KBM-7 (cell line): Measurements from ENCODE around the gene FABP6.
A peak's percentile ranks its signal among the peaks of the same experiment; 100 is the strongest.
"Not testable (repeated sequence)": the region's sequence is repeated elsewhere in the genome, so short reads cannot be mapped to it uniquely, and the experiment has no call there.

ENCODE experiments used
- DNase-seq: peaks from one replicate; pipeline ENCODE4 v3.0.0-alpha.2; 2015
- in situ Hi-C: fragments of 300-500 bp; cut with MboI; formaldehyde crosslinking; loops from 2 replicates; pipeline ENCODE4 v1.14.3; 2020; ENCODE audit warnings: low sequenced_read_pairs, low pct_unique_long_range_greater_than_20kb, mixed read lengths

FABP6 gene

GRCh38 chr5:160229190-160229742 is at the start of gene FABP6:
Gene FABP6, plus strand, starts transcription at chr5:160229506. Its CDS starts 52 bp downstream, at chr5:160229558.
- in situ Hi-C loops, result no loop called here
- no peak for DNase-seq

- no peak for DNase-seq
- in situ Hi-C loops, result no loop called here
Measured at GRCh38 chr5:160180931-160181330, 48.4 kb upstream of the FABP6 start.

DNA sequence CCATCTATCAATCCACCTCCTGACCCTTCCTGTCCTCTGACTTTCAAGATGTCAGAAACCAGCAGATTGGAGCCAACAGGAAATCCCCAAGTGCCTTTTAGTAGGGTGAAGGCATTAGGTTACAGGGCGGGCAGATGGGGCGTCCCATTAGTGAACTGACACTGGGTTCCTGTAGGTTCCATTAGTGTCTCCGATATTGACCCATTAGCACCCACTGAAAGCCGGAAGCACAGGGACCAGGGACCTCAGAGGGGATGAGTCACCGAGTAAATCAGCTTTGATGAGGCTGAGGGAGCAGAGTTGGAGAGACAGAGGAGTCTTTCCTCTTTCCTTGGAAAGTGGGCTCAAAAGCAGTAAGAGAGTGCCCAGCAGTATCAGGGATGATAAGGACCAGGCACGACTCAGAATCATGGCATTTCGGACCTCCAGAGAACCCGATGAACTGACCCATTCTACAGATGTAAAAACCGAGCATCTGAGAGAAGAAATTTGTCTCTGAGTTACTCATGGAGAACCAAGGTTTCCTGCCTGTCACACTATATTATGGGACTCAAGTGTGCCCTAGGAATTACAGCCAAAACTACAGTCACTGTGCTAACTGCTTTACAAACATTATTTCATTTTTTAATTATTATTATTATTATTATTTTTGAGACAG is 47.2 kb upstream of the FABP6 start:
- in situ Hi-C loops, result no loop called here
- no peak for DNase-seq

GRCh38 chr5:160183075-160183474 is 46.2 kb upstream of the FABP6 start:
- in situ Hi-C loops, result no loop called here

GRCh38 chr5:160185626-160186360 is 43.5 kb upstream of the FABP6 start:
- DNase-seq, result peak; percentile 63
- in situ Hi-C loops, result no loop called here

More at GRCh38 chr5:160183075-160183474, 46.2 kb upstream of the FABP6 start:
- DNase-seq, result no peak

- in situ Hi-C loops, result no loop called here
Measured at GRCh38 chr5:160186480-160186879, 42.8 kb upstream of the FABP6 start.

DNA sequence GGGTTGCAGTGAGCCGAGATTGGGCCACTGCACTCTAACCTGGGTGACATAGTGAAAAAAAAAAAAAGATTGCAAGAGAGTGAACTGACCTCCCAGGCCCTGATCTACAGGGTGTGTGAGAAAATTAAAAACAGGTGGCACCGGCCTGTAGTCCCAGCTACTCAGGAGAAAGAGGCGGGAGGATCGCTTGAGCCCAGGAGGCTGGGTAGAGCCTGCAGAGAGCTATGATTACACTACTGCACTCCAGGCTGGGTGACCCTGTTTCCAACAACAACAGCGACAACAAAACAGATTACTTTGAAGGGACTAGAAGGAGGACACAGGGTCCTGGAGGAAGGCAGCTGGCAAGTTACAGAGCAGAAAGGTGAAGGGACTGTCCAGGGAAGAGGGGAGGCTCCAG is 42.2 kb upstream of the FABP6 start:
- in situ Hi-C loops, result no loop called here
- DNase-seq, result no peak

More at GRCh38 chr5:160186480-160186879, 42.8 kb upstream of the FABP6 start:
- no peak for DNase-seq

GRCh38 chr5:160188141-160189015 is 40.9 kb upstream of the FABP6 start:
- DNase-seq, result no peak
- in situ Hi-C loops, result no loop called here

- in situ Hi-C loops, result no loop called here
- no peak for DNase-seq
Measured at GRCh38 chr5:160192424-160192823, 36.9 kb upstream of the FABP6 start.

- DNase-seq, in situ Hi-C loops: not testable (repeated sequence)
Measured at GRCh38 chr5:160193076-160193475, 36.2 kb upstream of the FABP6 start.

GRCh38 chr5:160193790-160194189 is 35.5 kb upstream of the FABP6 start:
- in situ Hi-C loops, DNase-seq: not testable (repeated sequence)

- in situ Hi-C loops, result no loop called here
- DNase-seq, result peak; percentile 94
Measured at GRCh38 chr5:160197341-160198144, 31.8 kb upstream of the FABP6 start.

DNA sequence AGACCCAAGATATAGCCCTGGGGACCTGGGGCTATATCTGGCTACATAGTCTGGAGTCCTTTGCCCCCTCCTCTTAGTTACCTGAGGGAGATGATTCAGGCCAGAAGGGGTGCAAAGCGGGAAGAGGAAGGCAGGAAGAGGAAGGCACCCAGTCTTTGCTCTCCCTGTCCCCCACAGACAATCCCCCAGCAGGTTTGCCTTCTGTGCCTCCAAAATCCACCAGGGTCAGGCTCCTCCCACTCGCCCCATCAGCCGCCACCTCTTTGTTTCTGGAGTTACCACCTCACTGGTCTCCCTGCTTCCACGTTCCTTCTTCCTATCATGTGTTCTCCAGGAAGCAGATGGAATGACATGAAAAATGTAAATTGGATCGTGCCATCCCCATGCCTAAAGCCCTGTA is 31.2 kb upstream of the FABP6 start:
- in situ Hi-C loops, result no loop called here

DNA sequence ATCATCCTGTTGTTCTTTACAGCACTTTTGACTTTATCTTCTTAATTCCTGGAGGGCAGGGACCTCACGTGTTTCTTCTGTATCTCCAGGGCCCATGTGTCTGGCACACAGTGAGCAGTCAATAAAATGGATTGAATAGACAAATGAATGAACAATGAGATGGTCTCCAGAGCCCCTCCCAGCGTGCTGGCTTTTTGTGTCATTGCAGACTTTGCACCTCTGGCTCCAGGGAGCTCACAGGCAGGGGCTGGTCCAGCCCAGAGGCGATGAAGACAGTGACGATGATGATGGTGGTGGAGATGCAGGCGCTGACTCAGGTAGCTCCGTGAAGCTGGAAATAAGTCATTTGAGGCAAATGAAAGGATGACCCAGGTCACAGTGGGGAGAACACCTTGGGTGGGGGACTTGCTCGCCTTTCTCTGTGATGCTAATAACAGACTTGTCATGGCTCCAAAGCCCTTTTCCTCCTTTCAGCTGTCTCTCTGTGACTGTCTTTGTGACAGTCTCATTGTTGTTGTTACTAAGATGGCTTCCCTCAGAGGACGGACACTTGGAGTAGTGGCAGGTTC is 30.4 kb upstream of the FABP6 start:
- no peak for DNase-seq
- in situ Hi-C loops, result no loop called here

More for the DNA sequence above, 31.2 kb upstream of the FABP6 start:
- DNase-seq, result no peak

DNA sequence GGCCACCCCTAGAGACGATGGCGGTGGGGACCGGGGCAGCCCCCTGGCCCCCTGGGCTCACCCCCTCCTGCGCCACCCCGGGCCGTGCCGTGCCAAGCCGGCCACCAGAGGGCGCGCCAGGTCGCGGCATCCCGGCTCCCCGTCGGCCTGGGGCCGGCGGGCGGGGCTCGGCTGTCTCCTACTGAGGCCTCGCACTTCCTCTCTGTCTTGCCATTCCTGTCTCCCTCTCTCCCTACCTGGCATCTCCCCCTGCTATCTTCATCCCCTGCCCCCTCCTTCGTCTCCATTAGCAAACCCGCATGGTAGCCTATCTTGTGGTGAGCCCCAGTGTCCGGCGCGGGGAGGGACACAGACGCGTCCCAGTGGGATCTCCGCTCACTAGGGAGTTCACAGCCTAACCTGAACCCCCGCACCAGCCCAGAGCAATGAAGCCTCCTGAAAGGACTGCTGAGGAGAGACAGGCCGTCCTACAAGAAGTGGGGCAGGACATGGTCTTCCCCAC is 29.8 kb upstream of the FABP6 start:
- in situ Hi-C loops, result no loop called here
- peak; percentile 70 for DNase-seq

- in situ Hi-C loops, result no loop called here
- no peak for DNase-seq
Measured at GRCh38 chr5:160207061-160207460, 22.2 kb upstream of the FABP6 start.

DNA sequence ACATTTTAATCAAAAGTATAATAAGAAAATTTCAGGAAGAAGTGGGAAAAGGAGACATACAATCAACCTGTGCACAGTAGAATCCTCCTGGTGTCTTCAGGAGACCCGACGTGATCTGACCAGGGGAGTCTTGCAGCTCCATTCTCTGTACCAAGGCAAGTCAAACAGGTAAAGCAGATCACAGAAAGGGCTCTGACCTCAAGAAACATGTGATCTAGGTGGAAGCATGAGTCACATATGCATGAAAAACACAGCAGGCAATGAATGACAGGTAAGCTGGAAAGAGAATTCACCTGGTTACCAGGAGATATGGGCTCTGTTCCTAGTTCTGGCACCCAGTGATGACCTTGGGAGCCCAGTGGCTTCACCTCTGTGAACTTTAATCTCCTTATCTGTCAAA is 19.4 kb upstream of the FABP6 start:
- in situ Hi-C loops, result no loop called here

DNA sequence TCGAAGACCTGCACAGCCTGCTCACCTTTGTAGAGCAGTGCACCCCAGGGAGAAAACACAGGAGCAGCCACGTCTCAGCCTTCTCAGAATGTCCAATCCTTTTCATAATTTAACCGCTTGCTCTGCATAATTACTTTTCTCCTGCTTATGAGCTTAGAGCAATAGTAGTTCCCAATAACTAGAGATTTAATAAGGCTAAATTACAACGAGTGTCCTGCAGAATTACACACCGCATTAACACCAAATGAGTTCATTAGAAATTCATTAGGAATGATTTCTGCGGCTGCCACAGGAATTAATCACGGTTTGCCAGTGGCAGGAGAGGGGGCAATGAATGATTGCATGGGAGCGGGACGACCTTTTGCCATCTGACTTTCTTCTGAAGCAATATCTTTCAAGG is 18.7 kb upstream of the FABP6 start:
- DNase-seq, result no peak
- in situ Hi-C loops, result no loop called here

More for the DNA sequence above, 19.4 kb upstream of the FABP6 start:
- DNase-seq, result no peak
